IMR-90 (cell line): Measurements from ENCODE around the gene CTBP2.

Source experiments
- BHLHE40 ChIP-seq: fragments of 150-350 bp; IDR thresholded peaks from 2 replicates; pipeline ENCODE4 v1.6.1; 2016; ENCODE audit warnings: mild to moderate bottlenecking, low read depth, low read length
- CEBPB ChIP-seq: IDR thresholded peaks from 2 replicates; pipeline ENCODE4 v1.6.1; 2012; ENCODE audit warnings: low read depth, low read length, improper control_type of control experiment
- CHD1 ChIP-seq: IDR thresholded peaks from 2 replicates; pipeline ENCODE4 v1.6.1; 2012; ENCODE audit warnings: low read depth, low read length, improper control_type of control experiment
- CTCF ChIP-seq: conservative IDR thresholded peaks from 2 replicates; pipeline ENCODE4 v1.5.1; 2012; ENCODE audit warnings: mild to moderate bottlenecking, low read depth, low read length, improper control_type of control experiment
- FOS ChIP-seq: fragments of 150-350 bp; IDR thresholded peaks from 2 replicates; pipeline ENCODE4 v1.6.1; 2016; ENCODE audit warnings: low read depth, low read length
- MAFK ChIP-seq: IDR thresholded peaks from 2 replicates; pipeline ENCODE4 v1.6.1; 2012; ENCODE audit warnings: low read depth, low read length, improper control_type of control experiment
- MAZ ChIP-seq: IDR thresholded peaks from 2 replicates; pipeline ENCODE4 v1.6.1; 2012; ENCODE audit warnings: low read depth, mild to moderate bottlenecking, low read length, improper control_type of control experiment, moderate library complexity, borderline replicate concordance
- MXI1 ChIP-seq: IDR thresholded peaks from 2 replicates; pipeline ENCODE4 v1.6.1; 2012; ENCODE audit warnings: low read depth, mild to moderate bottlenecking, low read length, moderate library complexity, borderline replicate concordance
- POLR2A ChIP-seq: IDR thresholded peaks from 2 replicates; pipeline ENCODE4 v1.6.1; 2012; ENCODE audit warnings: mild to moderate bottlenecking, low read depth, low read length
- RAD21 ChIP-seq: IDR thresholded peaks from 2 replicates; pipeline ENCODE4 v1.6.1; 2012; ENCODE audit warnings: low read length, improper control_type of control experiment
- RFX5 ChIP-seq: IDR thresholded peaks from 2 replicates; pipeline ENCODE4 v1.8.0; 2012; ENCODE audit warnings: low read depth, mild to moderate bottlenecking, low read length, moderate library complexity
- SMC3 ChIP-seq: fragments of 150-350 bp; IDR thresholded peaks from 2 replicates; pipeline ENCODE4 v1.6.1; 2016; ENCODE audit warnings: low read depth, mild to moderate bottlenecking, antibody characterized with exemption, low read length, moderate library complexity
- TF ChIP-seq, protein P1 (sequence below): fragments of 150-350 bp; IDR thresholded peaks from 2 replicates; pipeline ENCODE4 v1.6.1; 2016; ENCODE audit warnings: low read depth, mild to moderate bottlenecking, low read length, moderate library complexity, borderline replicate concordance
- TF ChIP-seq, protein P2 (sequence below): fragments of 150-350 bp; IDR thresholded peaks from 2 replicates; pipeline ENCODE4 v1.6.1; 2017; ENCODE audit warnings: mild to moderate bottlenecking, antibody characterized with exemption, low read length, low read depth

DNA sequence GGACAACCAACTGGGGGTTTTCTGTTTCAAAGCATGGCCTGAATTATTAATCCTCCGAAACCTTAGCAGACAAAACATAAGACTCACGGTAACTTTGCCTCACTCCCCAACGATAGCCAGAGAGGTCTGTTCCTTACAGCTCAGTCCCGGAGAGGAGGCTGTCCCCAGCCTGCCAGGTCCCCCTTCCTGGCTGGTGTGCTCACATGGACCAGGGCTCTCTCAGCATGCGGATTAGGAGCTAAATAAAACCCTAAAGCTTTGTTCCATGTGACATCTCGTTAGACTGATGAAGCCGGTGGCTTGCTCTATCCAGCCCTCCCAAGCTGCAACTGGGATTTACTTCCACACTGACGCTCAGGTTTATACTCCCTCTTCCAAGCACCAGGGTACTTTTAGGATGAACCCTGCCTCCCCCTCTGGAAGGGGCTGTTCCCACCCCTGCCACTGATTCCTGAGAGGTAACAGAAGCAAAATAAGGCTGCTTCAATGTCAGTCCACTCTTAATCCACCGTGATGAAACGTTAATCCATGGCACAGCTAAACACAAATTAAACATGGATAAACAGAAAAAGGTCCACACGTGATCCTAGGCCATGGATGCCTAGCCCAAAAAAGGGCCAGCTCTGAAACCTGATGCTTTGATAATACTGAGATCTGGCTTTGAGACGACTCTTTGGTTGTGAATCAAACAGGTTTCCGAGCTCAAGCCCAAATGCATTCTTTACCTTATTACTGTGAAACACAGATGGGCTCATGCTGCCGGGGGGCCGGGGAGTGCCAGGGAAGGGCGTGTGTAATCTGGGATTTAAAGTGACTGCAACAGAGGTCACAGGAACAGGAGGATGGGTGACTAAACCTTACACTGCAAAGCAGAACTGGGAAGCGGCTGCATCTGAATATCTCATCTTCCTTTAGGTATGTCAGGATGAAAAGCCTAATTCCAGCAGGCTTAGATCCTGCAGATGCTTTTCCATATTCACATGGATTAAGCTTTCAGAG lies 132.2 kb downstream of the CTBP2 start:
- no peak for TF ChIP-seq CTCF
- TF ChIP-seq RAD21 = no peak
- TF ChIP-seq POLR2A = no peak
- TF ChIP-seq, protein P1, sequence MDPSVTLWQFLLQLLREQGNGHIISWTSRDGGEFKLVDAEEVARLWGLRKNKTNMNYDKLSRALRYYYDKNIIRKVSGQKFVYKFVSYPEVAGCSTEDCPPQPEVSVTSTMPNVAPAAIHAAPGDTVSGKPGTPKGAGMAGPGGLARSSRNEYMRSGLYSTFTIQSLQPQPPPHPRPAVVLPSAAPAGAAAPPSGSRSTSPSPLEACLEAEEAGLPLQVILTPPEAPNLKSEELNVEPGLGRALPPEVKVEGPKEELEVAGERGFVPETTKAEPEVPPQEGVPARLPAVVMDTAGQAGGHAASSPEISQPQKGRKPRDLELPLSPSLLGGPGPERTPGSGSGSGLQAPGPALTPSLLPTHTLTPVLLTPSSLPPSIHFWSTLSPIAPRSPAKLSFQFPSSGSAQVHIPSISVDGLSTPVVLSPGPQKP = no peak
- TF ChIP-seq CEBPB = no peak
- TF ChIP-seq FOS = no peak
- TF ChIP-seq MAFK = no peak
- TF ChIP-seq, protein P2, sequence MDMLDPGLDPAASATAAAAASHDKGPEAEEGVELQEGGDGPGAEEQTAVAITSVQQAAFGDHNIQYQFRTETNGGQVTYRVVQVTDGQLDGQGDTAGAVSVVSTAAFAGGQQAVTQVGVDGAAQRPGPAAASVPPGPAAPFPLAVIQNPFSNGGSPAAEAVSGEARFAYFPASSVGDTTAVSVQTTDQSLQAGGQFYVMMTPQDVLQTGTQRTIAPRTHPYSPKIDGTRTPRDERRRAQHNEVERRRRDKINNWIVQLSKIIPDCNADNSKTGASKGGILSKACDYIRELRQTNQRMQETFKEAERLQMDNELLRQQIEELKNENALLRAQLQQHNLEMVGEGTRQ = no peak
- no peak for TF ChIP-seq CHD1
- no peak for TF ChIP-seq RFX5
- TF ChIP-seq MAZ = no peak
- no peak for TF ChIP-seq BHLHE40
- no peak for TF ChIP-seq SMC3
- no peak for TF ChIP-seq MXI1
